Fibroblast of the conjunctiva (primary cell): ENCODE results near the gene NAPA.

ENCODE experiments used
- DNase-seq: peaks from one replicate; pipeline ENCODE4 v3.0.0-alpha.2; 2010; ENCODE audit warnings: low read depth

NAPA gene

GRCh38 chr19:47521473-47522180 is 6.8 kb upstream of the NAPA start:
- DNase-seq = no peak

- no peak for DNase-seq
Observed at GRCh38 chr19:47520839-47521238, 6.0 kb upstream of the NAPA start.

DNA sequence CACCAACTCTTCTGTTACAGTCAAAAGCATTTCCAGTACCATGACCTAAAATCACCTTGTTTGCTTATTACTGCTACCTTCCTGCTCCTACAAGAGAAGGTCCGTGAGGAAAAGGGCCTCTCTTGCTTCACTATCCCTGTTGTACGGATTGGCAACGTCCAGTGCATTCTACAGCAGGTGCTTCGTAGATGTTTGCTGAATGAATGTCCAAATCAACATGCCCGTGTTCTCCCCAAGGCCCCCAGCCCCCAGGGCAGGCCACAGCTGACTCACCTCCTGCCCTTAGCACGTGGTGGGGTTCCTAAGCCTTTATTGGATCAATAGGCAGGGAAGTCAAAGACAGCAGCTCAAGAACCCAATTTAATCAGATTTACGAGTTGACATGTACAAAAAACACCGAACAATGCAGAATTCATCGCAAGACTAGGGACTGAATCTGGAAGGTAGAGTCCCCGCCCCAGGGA is 5.5 kb upstream of the NAPA start:
- DNase-seq = no peak

- no peak for DNase-seq
Observed at GRCh38 chr19:47518854-47519253, 4.0 kb upstream of the NAPA start.

DNA sequence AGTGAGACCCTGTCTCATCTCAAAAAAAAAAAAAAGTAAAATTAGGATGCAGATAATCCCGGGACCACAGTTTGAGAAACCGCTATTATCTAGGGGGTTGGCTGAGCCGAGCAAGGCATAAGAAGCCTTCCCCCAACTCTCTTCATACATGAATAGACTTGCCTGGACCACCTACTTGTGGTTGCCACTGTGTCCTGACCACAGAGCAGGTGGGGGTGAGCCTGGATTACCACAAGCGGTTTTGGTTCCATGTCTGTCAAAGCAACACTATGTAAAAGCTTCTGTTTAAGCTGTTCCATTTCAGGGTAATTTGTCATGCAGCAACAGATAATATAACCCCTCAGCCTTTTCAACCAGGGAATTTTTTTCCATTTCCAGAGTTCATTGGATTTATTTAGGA is 3.3 kb upstream of the NAPA start:
- DNase-seq = no peak

DNA sequence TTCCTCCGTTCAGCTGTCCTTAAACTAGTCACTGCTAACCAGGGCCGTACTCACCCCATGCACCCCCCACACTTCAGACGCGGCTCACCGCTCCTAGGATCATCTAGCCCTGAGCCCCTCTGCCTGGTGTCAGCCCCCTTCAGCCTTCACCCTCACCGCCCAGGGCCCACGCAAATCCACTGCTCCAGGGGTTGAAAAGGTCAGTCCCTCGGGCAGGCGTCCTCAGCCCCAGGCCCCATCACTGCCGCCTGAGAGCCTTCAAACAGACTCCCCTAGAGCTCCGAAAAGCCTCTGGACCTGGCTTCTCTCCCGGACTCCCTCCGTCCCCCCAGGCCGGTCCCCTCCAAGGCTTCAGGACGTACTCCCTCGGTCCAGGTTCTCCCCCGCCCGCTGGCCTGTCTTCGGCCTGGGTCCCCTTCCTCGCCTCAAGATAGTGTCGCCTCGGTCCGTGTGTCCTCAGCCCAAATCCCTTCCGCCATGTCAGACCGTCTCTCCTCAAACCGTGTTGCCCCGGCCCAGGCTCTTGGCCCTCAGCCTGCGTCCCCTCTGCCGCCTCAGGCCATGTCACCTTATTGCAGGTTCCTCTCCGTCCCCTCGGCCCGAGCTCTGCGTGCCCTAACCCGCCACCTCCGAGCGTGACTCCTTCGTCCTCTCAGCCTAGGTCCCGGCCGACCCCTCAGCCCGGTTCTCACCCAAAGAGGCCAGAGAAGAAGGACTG is 553 bp downstream of the NAPA start:
- DNase-seq = no peak

GRCh38 chr19:47512948-47513319 is 1.9 kb downstream of the NAPA start:
- DNase-seq = no peak

DNA sequence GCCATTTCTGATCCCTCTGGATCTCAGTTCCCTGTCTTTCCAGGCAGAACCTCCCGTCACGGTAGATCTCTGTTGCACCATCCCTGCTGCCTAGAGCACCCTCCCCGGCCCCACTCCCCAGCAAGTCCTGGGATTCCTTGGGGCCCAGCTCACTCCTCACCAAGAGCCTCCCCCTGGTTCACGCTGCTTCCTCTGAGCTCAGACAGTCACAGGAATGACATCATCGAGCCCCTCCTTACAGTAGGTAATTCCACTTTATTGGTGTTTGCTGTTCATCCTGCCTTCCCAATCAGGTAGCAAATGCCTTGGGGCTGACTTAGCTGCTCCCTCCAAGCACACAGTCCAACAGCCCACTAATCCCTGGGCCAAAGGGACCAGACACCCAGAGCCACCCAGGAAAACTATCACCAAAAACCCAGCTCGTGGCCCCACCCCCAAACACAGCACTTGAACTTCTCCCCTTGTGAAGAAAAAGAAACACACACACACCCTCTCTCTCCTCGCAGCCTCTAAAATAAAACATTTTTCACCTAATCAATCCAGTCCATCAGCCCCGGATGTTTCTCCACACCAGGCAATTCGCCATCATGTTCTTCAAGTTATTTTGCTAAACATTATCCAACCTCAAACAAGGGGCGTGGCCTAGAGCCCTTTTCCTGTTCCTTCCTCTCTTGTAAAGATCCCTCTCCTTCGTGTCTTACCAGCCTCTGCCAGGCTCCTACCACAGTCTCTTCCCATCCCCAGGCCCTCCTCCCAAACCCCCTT is 2.5 kb downstream of the NAPA start:
- peak; percentile 30 for DNase-seq

GRCh38 chr19:47511681-47512080 is 3.2 kb downstream of the NAPA start:
- DNase-seq = peak; percentile 20

GRCh38 chr19:47511128-47511517 is 3.7 kb downstream of the NAPA start:
- no peak for DNase-seq

GRCh38 chr19:47510516-47511127 is 4.2 kb downstream of the NAPA start:
- DNase-seq = no peak

GRCh38 chr19:47509973-47510372 is 4.9 kb downstream of the NAPA start:
- no peak for DNase-seq

- DNase-seq = no peak
Observed at GRCh38 chr19:47509170-47509847, 5.6 kb downstream of the NAPA start.

DNA sequence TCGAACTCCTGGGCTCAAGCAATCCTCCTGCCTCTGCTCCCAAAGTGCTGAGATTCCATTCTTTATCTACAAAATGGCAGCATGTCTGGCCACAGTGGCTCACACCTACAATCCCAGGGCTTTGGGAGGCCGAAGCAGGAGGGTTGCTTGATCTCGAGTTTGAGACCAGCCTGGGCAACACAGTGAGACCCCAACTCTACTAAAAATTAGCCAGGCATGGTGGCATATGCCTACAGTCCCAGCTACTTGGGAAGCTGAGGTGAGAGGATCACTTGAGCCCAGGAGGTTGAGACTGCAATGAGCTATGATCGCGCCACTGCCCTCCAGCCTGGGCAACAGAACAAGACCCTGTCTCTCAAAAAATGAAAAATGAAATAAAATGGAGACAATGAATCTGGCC is 6.1 kb downstream of the NAPA start:
- no peak for DNase-seq

- no peak for DNase-seq
Observed at GRCh38 chr19:47507924-47508553, 6.8 kb downstream of the NAPA start.

- no peak for DNase-seq
Observed at GRCh38 chr19:47507012-47507411, 7.9 kb downstream of the NAPA start.

DNA sequence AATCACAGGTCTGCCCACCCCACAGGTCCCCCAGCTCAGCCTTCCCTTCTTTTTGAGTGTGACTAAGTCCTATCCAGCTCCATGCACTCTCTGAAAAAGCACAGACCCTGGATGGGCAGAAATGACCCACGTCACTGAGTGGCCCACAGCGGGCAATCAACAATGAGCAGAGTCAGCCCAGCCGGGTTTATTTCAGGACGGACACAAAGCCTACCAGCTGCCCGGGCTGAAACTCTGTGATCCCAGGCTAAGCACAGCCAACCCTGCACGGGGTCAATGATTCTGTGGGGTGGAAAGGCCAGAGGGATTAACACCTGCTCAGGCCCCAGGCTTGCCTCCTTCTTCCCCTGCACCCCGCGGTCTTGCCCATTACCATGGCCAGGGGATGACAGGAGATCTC is 8.4 kb downstream of the NAPA start:
- no peak for DNase-seq

- DNase-seq = no peak
Observed at GRCh38 chr19:47505506-47505905, 9.4 kb downstream of the NAPA start.

DNA sequence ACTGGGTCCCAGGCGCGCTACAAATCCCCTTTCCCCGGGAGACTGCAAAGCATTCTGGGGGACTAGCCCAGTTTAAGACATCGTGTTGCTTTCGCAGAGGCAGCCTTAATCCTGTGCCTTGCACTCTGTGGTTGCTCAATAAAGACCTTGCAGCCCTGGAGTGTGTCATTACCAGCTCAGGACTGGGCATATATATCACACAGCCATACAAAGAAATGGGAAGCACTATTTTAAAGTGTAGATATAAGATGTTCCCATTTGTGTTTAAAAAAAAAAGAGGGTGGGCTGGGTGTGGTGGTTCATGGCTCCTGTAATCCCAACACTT is 11.1 kb downstream of the NAPA start:
- no peak for DNase-seq

DNA sequence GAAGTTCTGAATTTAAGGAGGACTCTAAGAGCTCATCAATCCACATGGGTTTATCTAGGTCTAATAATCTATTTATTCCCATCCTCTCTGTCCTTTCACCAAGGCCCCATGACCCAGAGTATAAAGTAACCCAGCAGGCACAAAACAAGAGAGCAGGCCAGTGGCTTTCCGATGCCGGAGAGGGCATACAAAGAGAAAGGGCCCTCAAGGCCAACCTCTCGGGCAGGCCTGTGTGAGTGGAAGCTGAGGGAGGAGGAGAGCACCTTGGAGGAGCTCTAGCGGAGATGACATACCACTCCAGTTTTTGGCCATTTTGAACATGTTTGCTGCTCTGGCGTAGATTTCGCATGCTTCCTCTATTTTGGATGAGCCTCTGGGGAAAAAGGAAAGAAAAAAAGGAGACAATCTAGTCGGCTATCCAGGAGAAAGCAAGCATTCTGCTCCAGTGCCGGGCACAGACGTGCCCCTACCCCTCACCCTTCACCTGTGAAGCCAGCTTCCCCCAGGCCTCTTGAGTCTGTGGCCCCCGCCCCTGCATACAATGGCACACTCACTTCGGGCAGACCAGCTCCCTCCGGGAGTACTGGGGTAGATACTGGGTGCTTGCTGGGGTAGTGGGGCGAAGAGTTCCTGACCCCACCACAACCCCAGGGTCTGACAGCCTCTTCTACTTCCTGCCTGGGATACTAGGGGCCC is 11.6 kb downstream of the NAPA start:
- DNase-seq = no peak
